GM18951 (cell line): Measurements from ENCODE around the gene RNF213.

Experiments used
- POLR2A ChIP-seq: IDR thresholded peaks from 4 replicates; pipeline ENCODE4 v1.6.1; 2011; ENCODE audit warnings: mild to moderate bottlenecking; ENCODE audit not compliant: insufficient read length, insufficient read depth; ENCODE audit errors: extremely low read depth
- in situ Hi-C: fragments of 300-500 bp; cut with MboI; formaldehyde crosslinking; loops from one replicate; pipeline ENCODE4 v1.12.0; 2022; ENCODE audit warnings: low sequenced_read_pairs, mixed read lengths, inconsistent platforms; ENCODE audit not compliant: unreplicated experiment

The RNF213 gene

GRCh38 chr17:80347948-80348351, 87.3 kb downstream of the RNF213 start:
- in situ Hi-C loops: no loop called here

GRCh38 chr17:80348551-80349150, 88.0 kb downstream of the RNF213 start:
- TF ChIP-seq POLR2A: peak; percentile 6
- in situ Hi-C loops: no loop called here

More at GRCh38 chr17:80347948-80348351, 87.3 kb downstream of the RNF213 start:
- TF ChIP-seq POLR2A: no peak

GRCh38 chr17:80349151-80349651, 88.5 kb downstream of the RNF213 start:
- in situ Hi-C loops: no loop called here
- TF ChIP-seq POLR2A: no peak

GRCh38 chr17:80349751-80350150, 89.1 kb downstream of the RNF213 start:
- in situ Hi-C loops: no loop called here
- no peak for TF ChIP-seq POLR2A

GRCh38 chr17:80352216-80352895, 91.7 kb downstream of the RNF213 start:
- in situ Hi-C loops: no loop called here
- no peak for TF ChIP-seq POLR2A

GRCh38 chr17:80352991-80353665, 92.5 kb downstream of the RNF213 start:
- peak; percentile 10 for TF ChIP-seq POLR2A
- in situ Hi-C loops: no loop called here

- in situ Hi-C loops: no loop called here
- no peak for TF ChIP-seq POLR2A
Measured at GRCh38 chr17:80353718-80354275, 93.1 kb downstream of the RNF213 start.

GRCh38 chr17:80354336-80354735, 93.7 kb downstream of the RNF213 start:
- in situ Hi-C loops: no loop called here
- no peak for TF ChIP-seq POLR2A

- in situ Hi-C loops: no loop called here
- no peak for TF ChIP-seq POLR2A
Measured at GRCh38 chr17:80356231-80356856, 95.7 kb downstream of the RNF213 start.

GRCh38 chr17:80358131-80358530, 97.5 kb downstream of the RNF213 start:
- in situ Hi-C loops: no loop called here
- TF ChIP-seq POLR2A: no peak

- in situ Hi-C loops: no loop called here
- no peak for TF ChIP-seq POLR2A
Measured at GRCh38 chr17:80358861-80359260, 98.2 kb downstream of the RNF213 start.

GRCh38 chr17:80359422-80360110, 98.9 kb downstream of the RNF213 start:
- TF ChIP-seq POLR2A: no peak
- in situ Hi-C loops: no loop called here
